ENCODE measurements around the gene TSSK2.
"Not testable (repeated sequence)": the region's sequence is repeated elsewhere in the genome, so short reads cannot be mapped to it uniquely, and the experiment has no call there.

Gene TSSK2

DNA sequence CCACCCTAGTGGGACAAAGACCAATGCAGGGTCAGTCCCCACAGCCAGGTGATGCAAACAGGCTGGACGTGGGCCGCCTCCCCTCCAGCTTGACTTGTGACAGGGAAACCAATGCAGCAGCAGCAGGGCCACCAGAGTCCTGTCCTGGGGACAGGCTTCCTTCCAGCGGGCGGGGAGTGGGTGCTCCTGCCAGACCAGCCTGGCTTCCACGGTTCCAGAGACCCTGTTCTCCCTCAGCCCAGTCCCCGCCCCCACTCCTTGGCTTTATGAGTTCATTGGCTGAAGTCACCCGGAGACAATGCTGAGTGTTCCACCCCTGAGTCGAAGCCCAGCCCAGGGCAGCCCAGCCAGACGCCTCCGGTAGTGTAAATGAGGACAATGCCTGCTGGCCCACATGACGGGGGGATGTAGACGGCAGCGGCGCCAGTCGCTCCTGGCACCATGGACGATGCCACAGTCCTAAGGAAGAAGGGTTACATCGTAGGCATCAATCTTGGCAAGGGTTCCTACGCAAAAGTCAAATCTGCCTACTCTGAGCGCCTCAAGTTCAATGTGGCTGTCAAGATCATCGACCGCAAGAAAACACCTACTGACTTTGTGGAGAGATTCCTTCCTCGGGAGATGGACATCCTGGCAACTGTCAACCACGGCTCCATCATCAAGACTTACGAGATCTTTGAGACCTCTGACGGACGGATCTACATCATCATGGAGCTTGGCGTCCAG is at the start of gene TSSK2:
Gene TSSK2, plus strand, starts transcription at position 350 of the 726 bp plus-strand sequence. Its CDS starts 92 bp downstream, at position 442.
- no peak for DNase-seq (ENCODE audit: low spot score)

DNA sequence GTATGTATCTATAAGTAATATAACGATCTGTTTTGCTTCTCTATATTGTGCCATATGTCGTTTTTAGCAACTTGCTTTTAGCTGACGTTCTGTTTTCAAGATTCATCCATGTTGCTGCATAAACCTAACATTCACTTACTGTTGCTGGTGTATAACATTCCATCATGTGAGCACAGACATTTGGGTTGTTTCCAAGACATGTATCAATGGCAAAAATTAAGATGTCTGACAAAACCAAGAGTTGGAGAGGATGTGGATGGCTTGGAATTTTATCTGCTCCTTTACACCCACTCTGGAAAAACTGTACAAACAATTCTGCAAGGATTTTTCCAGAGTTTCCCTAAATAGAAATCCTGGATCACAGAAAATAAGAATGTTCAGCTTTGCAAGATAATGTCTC is 49.8 kb upstream of the TSSK2 start:
- DNase-seq (ENCODE audit: low spot score), result no peak

DNA sequence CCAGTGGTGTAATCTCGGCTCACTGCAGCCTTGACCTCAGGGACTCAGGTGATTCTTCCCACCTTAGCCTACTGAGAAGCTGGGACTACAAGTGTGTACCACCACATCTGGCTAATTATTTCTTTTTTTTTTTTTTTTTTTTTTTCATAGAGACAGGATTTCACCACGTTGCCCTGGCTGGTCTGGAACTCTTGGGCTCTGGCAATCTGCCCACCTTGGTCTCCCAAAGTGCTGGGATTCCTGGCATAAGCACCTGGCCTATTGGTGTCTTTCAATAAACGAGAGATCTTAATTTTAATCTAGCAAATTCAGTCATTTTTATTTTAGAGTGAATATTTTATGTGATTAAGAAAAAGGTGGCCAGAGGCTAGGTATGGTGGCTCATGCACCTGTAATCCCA is 49.0 kb upstream of the TSSK2 start:
- DNase-seq (ENCODE audit: low spot score), result no peak

DNA sequence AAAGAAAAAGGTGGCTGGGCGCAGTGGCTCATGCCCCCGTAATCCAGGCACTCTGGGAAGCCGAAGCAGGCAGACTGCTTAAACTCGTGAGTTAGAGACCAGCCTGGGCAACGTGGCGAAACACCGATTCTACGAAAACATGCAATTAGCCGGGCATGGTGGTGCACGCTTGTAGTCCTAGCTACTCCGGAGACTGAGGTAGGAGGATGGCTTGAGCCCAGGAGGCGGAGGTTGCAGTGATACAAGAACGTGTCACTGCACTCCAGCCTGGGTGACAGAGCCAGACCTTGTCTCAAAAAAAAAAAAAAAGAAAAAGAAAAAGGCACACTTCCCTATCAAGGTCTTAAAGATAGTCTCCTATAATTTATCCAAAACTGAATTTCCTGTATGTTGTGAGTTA is 48.3 kb upstream of the TSSK2 start:
- no peak for DNase-seq (ENCODE audit: low spot score)

DNA sequence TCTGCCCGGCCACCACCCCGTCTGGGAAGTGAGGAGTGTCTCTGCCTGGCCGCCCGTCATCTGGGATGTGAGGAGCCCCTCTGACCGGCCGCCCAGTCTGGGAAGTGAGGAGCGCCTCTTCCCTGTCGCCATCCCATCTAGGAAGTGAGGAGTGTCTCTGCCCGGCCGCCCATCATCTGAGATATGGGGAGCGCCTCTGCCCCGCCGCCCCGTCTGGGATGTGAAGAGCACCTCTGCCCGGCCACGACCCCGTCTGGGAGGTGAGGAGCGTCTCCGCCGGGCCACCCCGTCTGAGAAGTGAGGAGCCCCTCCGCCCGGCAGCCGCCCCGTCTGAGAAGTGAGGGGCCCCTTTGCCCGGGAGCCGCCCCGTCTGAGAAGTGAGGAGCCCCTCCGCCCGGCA is 47.0 kb upstream of the TSSK2 start:
- DNase-seq (ENCODE audit: low spot score), result not testable (repeated sequence)

DNA sequence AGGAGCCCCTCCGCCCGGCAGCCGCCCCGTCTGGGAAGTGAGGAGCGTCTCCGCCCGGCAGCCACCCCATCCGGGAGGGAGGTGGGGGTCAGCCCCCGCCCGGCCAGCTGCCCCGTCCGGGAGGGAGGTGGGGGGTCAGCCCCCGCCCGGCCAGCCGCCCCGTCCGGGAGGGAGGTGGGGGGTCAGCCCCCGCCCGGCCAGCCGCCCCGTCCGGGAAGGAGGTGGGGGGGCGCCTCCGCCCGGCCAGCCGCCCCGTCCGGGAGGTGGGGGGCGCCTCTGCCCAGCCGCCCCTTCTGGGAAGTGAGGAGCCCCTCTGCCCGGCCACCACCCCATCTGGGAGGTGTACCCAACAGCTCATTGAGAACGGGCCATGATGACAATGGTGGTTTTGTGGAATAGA is 46.5 kb upstream of the TSSK2 start:
- not testable (repeated sequence) for DNase-seq (ENCODE audit: low spot score)

DNA sequence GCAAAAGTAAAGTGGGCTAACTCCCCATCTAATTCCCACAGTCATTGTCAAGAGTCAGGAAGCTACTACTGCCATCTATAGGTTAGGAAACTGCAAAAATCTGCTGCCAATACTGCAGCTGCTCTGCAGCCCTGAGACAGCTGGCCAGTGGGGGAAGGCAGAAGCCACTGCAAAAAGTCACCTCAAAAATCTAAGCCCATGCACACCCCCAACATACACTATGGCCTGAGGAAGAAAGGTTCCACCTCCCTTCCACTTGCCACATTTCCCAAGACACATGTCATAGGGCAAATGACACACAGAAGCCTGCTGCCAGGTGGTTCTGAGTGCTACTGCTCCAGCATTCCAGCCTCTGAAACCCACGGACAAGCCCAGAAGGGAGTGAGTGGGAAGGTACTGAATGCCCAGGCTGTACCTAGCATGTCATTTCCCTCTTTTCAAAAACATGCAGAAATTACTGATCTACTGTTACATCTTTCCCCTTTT is 45.8 kb upstream of the TSSK2 start:
- DNase-seq (ENCODE audit: low spot score), result peak; percentile 63

DNA sequence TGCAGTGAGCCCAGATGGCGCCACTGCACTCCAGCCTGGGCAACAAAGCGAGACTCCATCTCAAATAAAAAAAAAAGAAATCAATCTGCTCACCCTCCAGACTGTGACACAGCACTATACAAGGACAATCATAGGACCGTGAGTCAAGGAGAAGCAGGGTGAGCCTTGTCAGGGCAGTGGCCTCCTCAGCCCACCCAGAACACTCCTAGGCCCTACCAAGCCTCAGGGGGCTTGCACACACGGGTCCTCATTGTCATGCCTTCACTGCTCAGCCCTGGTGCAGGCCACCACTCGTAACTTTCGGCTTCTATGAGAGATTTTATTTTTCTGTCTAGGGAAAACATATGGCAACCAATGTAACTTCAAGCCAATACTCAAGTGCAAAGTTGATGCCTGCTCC is 44.7 kb upstream of the TSSK2 start:
- no peak for DNase-seq (ENCODE audit: low spot score)

DNA sequence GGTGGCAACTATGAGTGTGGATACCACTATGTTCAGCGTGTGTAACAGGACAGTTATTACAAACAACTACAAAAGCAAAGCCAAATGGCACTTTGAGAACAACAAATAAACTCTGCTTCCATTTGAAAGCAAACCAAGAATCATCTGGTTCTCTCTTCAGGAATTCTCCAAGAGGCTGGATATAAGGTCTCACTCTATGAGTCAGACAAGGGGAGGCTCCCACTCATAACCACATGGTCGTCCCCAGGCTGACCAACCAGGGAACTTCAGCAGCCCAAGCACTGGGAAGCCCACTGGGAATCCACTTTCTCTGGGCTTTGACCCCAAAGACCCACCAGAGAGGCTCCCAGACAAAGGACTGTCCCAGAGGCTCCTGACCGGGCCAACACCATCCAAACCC is 44.2 kb upstream of the TSSK2 start:
- no peak for DNase-seq (ENCODE audit: low spot score)

DNA sequence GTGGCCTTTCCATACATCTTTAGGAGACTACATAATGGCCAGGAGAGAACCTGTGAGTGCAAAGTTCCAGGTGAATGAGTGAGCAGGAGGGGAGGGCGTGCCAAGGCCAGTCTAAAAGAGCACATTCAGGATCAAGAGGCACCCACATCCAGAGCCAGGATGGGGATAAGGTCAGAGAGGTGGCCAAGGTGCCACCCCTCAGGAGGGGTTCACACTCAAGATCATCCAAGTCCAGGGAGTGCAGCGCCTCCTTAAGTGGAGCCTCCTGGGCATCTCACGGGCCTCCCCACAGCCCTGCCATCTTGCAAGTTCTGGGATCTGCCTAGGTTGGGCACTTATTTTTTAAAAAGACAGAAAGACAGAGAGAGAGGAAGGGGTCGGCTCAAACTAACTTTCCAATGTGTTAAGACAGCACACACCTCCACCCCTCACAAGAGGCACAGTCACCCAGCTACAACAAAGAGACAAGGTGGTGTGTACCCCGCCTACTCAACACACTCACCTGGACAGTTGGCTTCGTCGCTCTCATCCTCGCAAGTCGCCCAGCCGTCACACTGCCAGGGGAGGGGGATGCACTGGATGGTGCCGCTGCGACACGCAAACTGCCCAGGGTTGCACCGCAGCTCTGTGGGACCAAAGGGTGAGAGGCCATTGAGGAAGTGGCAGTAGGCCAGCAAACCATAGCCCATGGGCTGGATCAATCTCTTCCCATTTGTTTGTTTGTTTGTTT is 42.1 kb upstream of the TSSK2 start:
- DNase-seq (ENCODE audit: low spot score), result no peak

DNA sequence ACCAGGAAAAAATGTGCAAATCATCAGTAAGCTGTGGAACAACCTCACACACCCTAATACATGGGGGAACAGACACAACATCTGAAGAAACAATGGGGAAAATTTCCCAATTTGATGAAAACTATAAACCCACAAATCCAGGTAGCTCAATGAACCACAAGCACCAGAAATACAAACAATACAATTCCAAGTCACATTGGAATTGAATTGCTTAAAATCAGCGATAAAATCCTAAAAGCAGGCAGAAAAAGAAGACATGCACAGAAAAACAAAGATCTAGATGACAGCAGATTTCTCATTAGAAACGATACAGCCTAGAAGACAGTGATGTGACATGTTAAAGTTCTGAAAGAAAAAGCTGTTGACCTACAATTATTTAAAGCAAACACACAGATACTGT is 40.9 kb upstream of the TSSK2 start:
- DNase-seq (ENCODE audit: low spot score), result no peak

DNA sequence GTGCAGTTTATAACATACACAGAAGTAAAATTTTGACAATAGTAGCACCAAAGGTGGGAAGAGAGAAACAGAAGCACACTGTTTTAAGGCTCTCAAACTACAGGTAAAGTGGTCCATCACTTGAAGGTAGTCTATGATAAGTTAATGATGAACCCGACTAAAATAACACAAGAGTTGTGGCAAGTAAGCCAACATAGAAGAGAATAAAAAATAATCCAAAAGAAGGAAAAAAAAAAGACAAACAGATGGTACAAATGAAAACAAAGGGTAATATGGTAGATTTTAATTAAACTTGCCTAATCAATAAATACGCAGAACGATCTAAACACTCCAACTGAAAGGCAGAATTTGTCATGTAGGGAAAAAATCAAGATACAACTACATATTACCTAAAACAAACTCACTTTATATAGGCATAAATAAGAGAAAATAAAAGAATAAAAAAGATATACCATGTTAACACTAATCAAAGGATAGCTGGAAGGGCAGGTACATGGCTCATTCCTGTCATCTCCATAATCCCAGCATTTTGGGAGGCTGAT is 40.5 kb upstream of the TSSK2 start:
- DNase-seq (ENCODE audit: low spot score), result no peak

DNA sequence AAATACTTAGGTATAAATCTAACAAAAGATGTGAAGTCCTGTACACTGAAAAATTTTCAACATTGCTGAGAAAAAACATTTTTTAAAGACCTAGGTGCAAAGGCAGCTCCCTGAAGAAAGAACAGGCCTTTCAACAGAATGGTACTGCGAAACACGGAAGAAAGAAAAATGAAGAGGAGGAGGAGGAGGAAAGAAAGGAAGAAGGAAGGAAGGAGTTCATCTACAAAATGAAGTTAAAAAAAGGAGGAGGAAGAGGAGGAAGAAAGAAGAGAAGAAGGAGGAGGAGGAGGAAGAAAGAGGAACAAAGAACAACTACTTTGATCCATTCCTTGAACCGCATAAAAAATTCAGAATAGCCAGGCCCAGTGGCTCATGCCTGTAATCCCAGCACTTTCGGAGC is 38.4 kb upstream of the TSSK2 start:
- no peak for DNase-seq (ENCODE audit: low spot score)

DNA sequence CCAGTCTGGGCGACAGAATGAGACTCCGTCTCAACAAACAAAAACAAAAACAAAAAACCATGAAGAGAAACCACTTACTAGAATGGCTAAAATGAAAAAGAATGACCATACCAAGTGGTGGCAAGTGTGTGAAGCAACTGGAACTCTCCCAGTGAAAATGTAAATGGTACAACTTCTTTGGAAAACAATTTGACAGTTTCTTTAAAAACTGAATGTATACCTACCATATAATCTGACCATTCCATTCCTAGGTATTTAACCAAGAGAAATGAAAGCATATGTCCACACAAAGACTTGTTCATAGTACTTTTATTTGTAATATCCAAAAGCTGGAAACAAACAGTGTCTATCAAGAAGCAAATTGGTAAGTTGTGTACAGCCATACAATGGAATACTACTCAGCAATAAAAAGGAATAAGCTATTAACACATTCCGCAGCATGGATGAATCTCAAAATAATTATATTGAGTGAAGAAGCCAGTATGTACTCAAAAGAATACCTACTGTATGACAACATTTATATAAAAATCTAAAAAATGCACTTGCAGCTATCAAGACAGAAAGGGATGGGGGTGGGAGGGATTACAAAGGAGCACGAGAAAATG is 36.6 kb upstream of the TSSK2 start:
- no peak for DNase-seq (ENCODE audit: low spot score)

DNA sequence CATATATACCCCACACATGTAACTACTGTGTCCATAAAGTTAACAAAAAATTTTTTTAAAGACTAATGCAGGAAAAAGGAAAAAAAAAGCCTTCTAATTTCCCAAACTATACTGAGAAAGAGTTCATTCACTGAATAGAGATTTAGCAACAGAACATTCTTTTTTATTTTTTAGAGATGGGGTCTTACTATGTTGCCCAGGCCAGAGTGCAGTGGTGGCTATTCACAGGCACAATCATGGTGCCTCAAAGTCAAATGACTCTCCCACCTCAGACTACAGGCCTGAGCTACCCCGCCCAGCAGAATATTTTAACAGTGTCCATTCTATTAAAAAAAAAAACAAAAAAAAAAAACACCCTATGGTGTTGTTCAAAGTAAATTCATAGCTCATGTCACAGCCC is 34.6 kb upstream of the TSSK2 start:
- no peak for DNase-seq (ENCODE audit: low spot score)

DNA sequence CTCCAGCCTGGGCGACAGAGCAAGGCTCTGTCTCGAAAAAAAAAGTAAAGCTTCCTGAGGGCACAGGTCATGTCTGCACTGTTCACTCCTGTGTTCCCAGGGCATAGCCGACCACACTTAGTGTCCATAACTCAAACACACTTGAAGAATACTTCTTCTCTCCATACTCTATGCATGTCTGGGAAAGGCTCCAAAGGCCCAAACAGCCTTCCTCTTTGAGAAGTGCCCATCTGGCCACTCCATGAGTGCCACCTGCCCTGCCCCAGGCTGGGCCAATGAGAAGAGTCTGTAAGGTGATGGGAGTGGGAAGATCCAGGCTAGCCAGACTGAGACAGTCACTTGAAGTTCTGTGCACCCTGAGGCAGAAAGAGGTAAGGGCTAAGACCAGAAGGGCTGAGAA is 33.6 kb upstream of the TSSK2 start:
- no peak for DNase-seq (ENCODE audit: low spot score)

DNA sequence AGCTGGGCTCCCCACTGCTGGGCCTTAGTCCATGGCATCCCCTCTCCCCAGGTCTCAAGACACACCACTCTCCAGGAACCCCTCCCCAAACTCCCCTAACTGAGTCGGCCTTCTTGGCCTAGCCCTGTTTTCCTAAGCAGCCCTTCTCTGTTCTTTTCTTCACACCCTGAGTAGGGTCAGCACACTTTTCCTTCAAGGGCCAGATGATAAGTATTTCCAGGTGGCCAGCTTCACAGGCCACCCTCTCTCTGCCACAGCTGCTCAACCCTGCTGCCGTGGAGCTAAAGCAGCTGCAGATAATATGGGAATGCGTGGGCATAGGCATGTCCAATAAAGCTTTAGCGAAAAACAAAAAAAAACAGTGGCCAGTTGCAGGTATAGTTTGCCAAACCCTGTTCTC is 33.0 kb upstream of the TSSK2 start:
- no peak for DNase-seq (ENCODE audit: low spot score)

DNA sequence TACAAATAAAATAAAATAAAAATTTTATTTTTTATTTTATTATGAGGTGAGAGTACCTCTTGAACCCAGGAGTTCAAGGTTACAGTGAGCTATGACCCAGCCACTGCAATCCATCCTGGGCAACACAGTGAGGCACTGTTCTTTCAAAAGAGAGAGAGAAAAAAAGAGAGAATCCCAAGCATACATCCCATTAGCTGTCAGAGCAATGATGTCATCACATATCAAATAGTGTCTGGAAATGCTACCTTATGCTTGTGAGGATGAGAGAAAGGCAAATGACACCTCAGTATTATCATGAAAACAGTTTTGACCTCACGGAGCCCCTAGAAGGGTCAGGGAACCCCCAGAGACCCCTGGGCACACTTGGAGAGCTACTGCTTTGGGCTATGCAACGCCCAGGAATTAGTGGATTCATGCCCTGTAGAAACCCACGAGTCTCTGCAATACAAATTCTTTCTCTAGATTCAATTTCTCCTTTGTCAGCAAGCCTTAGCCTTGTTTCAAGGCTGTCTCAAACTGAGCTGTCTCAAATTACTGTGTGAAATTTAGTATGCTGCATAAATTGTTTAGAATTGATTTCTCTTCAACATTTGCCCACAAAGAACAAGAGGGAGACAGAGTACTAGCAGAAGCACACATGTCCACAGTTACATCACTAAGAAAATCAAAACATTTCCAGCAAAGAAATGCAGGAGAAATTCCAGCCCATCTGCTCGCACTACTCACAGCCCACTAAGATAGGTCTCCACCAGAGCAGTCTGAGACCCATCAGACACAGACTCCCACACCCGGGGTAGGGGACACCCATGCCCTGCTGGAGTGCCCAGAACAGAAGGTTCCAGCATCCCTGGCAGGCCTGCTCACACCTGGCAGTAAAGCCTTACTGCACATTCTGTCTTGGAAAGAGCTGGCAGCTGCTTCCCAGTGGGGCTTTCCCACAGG is 27.0 kb upstream of the TSSK2 start:
- DNase-seq (ENCODE audit: low spot score), result peak; percentile 20

DNA sequence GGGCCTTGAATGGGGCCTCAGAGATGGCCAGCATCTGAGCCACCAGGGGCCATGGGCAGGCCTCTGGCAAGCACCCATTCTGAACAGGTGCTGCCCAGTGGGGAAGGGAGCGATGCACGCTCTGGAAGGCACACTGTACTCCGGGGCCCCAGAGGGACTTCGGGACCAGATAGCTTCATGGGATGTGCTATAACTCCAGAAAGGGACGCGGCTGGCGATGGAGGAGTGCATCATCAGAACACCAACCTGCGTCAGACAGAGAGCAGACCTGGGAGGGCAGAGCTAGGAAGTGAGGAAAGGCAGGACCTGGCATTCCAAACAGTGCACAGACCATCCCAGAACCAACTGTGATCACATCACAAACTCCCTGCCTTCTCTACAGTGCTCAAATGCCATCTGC is 25.7 kb upstream of the TSSK2 start:
- no peak for DNase-seq (ENCODE audit: low spot score)

DNA sequence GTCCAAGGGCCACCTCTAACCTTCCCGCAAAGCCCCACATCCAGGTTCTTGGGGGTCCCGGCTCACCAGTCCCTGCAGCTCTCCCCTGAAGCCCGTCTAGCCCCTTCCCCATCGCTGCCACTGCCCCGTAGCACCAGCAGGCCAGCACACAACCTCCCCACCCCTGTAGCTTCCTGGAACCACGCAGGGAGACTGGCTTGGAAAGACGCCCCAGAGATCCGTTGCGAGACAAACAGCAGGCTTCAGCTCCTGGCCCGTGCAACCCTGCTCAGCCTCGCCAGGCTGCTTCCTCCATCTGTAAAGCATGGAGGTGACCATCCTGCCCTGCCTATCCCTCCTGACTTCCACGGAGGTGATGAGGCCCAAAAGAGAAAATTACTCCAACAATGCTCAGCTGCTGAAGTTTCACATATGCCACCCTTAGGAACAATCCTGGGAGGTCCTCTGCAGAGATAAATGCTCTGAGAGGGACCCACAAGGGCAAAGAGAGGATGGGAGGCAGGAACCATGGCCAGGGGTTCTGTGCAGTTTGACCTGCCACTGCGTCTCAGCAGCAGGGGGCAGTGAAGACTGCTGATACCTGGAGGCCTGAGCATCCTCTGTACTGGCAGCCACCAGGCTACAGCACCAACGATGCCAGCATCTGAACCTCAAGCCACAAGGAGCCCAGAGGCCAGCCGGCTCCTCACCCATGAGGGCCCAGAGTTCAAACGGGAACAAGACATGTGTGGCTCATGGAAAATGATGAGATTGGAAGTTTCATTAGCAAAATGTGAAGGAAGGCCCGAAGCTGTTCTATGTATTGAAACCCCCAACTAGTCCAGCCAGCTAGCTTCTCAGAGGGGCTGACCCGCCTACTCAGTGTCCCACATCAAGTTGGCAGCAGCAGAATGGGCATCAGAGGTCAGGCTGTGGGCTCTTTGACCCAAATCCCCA is 25.0 kb upstream of the TSSK2 start:
- peak; percentile 69 for DNase-seq (ENCODE audit: low spot score)
